Stimulated activated naive CD8-positive, alpha-beta T cell treated with anti-CD3 and anti-CD28 coated beads, Interleukin-15, amount 100 ng/mL, for 72 hours (primary cell): ENCODE data around the gene EPAS1.

ENCODE experiments used
- ATAC-seq: fragments of 150-1000 bp; cut with Tn5 transposase; 2 replicates; pipeline ENCODE4 v1.10.0; 2021; ENCODE audit warnings: mild to moderate bottlenecking, moderate library complexity
- DNase-seq, 2 donors: peaks; one replicate each; pipeline ENCODE4 v3.0.0; 2021 to 2022
- H3K27ac Mint-ChIP-seq, 2 donors: one replicate each; pipeline ENCODE4 v1.8.0; 2022; ENCODE audit warnings: mild to moderate bottlenecking in 2 of 2, mixed read lengths in 2 of 2, moderate library complexity in 2 of 2
- H3K27me3 Mint-ChIP-seq: one replicate; pipeline ENCODE4 v1.8.0; 2022; ENCODE audit warnings: mixed read lengths
- H3K4me1 Mint-ChIP-seq: one replicate; pipeline ENCODE4 v1.8.0; 2022; ENCODE audit warnings: mild to moderate bottlenecking, mixed read lengths
- H3K4me3 Mint-ChIP-seq, 2 donors: one replicate each; pipeline ENCODE4 v1.8.0; 2022; ENCODE audit warnings: mild to moderate bottlenecking in 2 of 2, mixed read lengths in 2 of 2, moderate library complexity in 1 of 2
- H3K9me3 Mint-ChIP-seq, 2 donors: one replicate each; pipeline ENCODE4 v1.8.0; 2022; ENCODE audit warnings: mixed read lengths in 2 of 2

EPAS1 gene

GRCh38 chr2:46267616-46268015, 29.6 kb upstream of the EPAS1 start:
- ATAC-seq: no peak
- H3K9me3 Mint-ChIP-seq: no peaks in the 10 kb centered on the region
- H3K27ac Mint-ChIP-seq: no peak overlapping the region
- DNase-seq: no peak
- no peak overlapping the region for H3K4me3 Mint-ChIP-seq
- H3K4me1 Mint-ChIP-seq: peaks cover 25% of the 10 kb centered on the region
- no peaks in the 10 kb centered on the region for H3K27me3 Mint-ChIP-seq

GRCh38 chr2:46268196-46268595, 29.0 kb upstream of the EPAS1 start:
- H3K27ac Mint-ChIP-seq: no peak overlapping the region
- DNase-seq: no peak
- H3K9me3 Mint-ChIP-seq: no peaks in the 10 kb centered on the region
- peaks cover 25% of the 10 kb centered on the region for H3K4me1 Mint-ChIP-seq
- H3K4me3 Mint-ChIP-seq: no peak overlapping the region
- no peak for ATAC-seq
- no peaks in the 10 kb centered on the region for H3K27me3 Mint-ChIP-seq

- no peak for DNase-seq
- Mint-ChIP-seq H3K27me3 (no peaks in the 10 kb centered on the region), H3K27ac (no peak overlapping the region), H3K9me3 (no peaks in the 10 kb centered on the region), H3K4me1 (peaks cover 25% of the 10 kb centered on the region), H3K4me3 (no peak overlapping the region)
- ATAC-seq: no peak
Measured at GRCh38 chr2:46269001-46269400, 28.2 kb upstream of the EPAS1 start.

- no peaks in the 10 kb centered on the region for H3K27me3 Mint-ChIP-seq
- DNase-seq: no peak
- H3K9me3 Mint-ChIP-seq: no peaks in the 10 kb centered on the region
- H3K4me3 Mint-ChIP-seq: no peak overlapping the region
- H3K27ac Mint-ChIP-seq: peak overlapping the region in 1 of 2 donors; percentile 86
- ATAC-seq: peak; percentile 85
- H3K4me1 Mint-ChIP-seq: peaks cover 25% of the 10 kb centered on the region
Measured at GRCh38 chr2:46269544-46270273, 27.5 kb upstream of the EPAS1 start.

- H3K27me3 Mint-ChIP-seq: no peaks in the 10 kb centered on the region
- DNase-seq (no peak), ATAC-seq (peak; percentile 80)
- no peaks in the 10 kb centered on the region for H3K9me3 Mint-ChIP-seq
- peak overlapping the region in 1 of 2 donors; percentile 86 for H3K27ac Mint-ChIP-seq
- peaks cover 29% of the 10 kb centered on the region for H3K4me1 Mint-ChIP-seq
- no peak overlapping the region for H3K4me3 Mint-ChIP-seq
Measured at GRCh38 chr2:46270384-46270783, 26.8 kb upstream of the EPAS1 start.

- peaks cover 45% of the 10 kb centered on the region for H3K4me1 Mint-ChIP-seq
Measured at GRCh38 chr2:46273225-46273863, 23.9 kb upstream of the EPAS1 start.

GRCh38 chr2:46273919-46274318, 23.3 kb upstream of the EPAS1 start:
- DNase-seq: no peak
- H3K27ac Mint-ChIP-seq: no peak overlapping the region
- peaks cover 9% of the 10 kb centered on the region for H3K27me3 Mint-ChIP-seq
- no peaks in the 10 kb centered on the region for H3K9me3 Mint-ChIP-seq
- H3K4me3 Mint-ChIP-seq: no peak overlapping the region
- peaks cover 39% of the 10 kb centered on the region for H3K4me1 Mint-ChIP-seq
- ATAC-seq: no peak

More at GRCh38 chr2:46273225-46273863, 23.9 kb upstream of the EPAS1 start:
- DNase-seq: no peak
- H3K27ac Mint-ChIP-seq: peak overlapping the region in 1 of 2 donors; percentile 69
- peaks cover 8% of the 10 kb centered on the region for H3K27me3 Mint-ChIP-seq
- H3K4me3 Mint-ChIP-seq: no peak overlapping the region
- H3K9me3 Mint-ChIP-seq: no peaks in the 10 kb centered on the region
- ATAC-seq: no peak

GRCh38 chr2:46274586-46274985, 22.6 kb upstream of the EPAS1 start:
- ATAC-seq (no peak), DNase-seq (no peak)
- Mint-ChIP-seq H3K27ac (no peak overlapping the region), H3K4me3 (no peak overlapping the region), H3K4me1 (peaks cover 36% of the 10 kb centered on the region), H3K27me3 (peaks cover 9% of the 10 kb centered on the region), H3K9me3 (no peaks in the 10 kb centered on the region)

GRCh38 chr2:46275995-46276394, 21.2 kb upstream of the EPAS1 start:
- DNase-seq (peak in 1 of 2 donors; percentile 45), ATAC-seq (peak; percentile 69)
- Mint-ChIP-seq H3K4me1 (peaks cover 22% of the 10 kb centered on the region), H3K27ac (peak overlapping the region; percentile 82 to 84), H3K4me3 (peak overlapping the region; percentile 64 to 73), H3K9me3 (no peaks in the 10 kb centered on the region), H3K27me3 (peaks cover 9% of the 10 kb centered on the region)

GRCh38 chr2:46276642-46277041, 20.6 kb upstream of the EPAS1 start:
- ATAC-seq (peak; percentile 24), DNase-seq (no peak)
- H3K27me3 Mint-ChIP-seq: peaks cover 9% of the 10 kb centered on the region
- no peak overlapping the region for H3K4me3 Mint-ChIP-seq
- H3K27ac Mint-ChIP-seq: peak overlapping the region in 1 of 2 donors; percentile 84
- H3K4me1 Mint-ChIP-seq: peaks cover 22% of the 10 kb centered on the region
- no peaks in the 10 kb centered on the region for H3K9me3 Mint-ChIP-seq

- Mint-ChIP-seq H3K9me3 (no peaks in the 10 kb centered on the region), H3K4me1 (peaks cover 22% of the 10 kb centered on the region), H3K4me3 (no peak overlapping the region), H3K27ac (no peak overlapping the region), H3K27me3 (peaks cover 14% of the 10 kb centered on the region)
- ATAC-seq (no peak), DNase-seq (no peak)
Measured at GRCh38 chr2:46277431-46278190, 19.6 kb upstream of the EPAS1 start.

- no peak for DNase-seq
- Mint-ChIP-seq H3K9me3 (no peaks in the 10 kb centered on the region), H3K4me3 (no peak overlapping the region), H3K27me3 (peaks cover 17% of the 10 kb centered on the region), H3K4me1 (peaks cover 22% of the 10 kb centered on the region), H3K27ac (no peak overlapping the region)
- ATAC-seq: no peak
Measured at GRCh38 chr2:46278952-46279351, 18.3 kb upstream of the EPAS1 start.

- DNase-seq (no peak), ATAC-seq (no peak)
- no peaks in the 10 kb centered on the region for H3K9me3 Mint-ChIP-seq
- peaks cover 17% of the 10 kb centered on the region for H3K27me3 Mint-ChIP-seq
- H3K4me1 Mint-ChIP-seq: peaks cover 4% of the 10 kb centered on the region
- no peak overlapping the region for H3K4me3 Mint-ChIP-seq
- no peak overlapping the region for H3K27ac Mint-ChIP-seq
Measured at GRCh38 chr2:46281939-46282338, 15.3 kb upstream of the EPAS1 start.

GRCh38 chr2:46283693-46284092, 13.5 kb upstream of the EPAS1 start:
- Mint-ChIP-seq H3K27ac (no peak overlapping the region), H3K9me3 (no peaks in the 10 kb centered on the region), H3K27me3 (peaks cover 8% of the 10 kb centered on the region), H3K4me3 (no peak overlapping the region), H3K4me1 (no peaks in the 10 kb centered on the region)
- DNase-seq (no peak), ATAC-seq (no peak)

GRCh38 chr2:46284260-46284659, 12.9 kb upstream of the EPAS1 start:
- Mint-ChIP-seq H3K9me3 (no peaks in the 10 kb centered on the region), H3K4me3 (no peak overlapping the region), H3K27me3 (peaks cover 8% of the 10 kb centered on the region), H3K27ac (no peak overlapping the region), H3K4me1 (no peaks in the 10 kb centered on the region)
- DNase-seq (no peak), ATAC-seq (no peak)

- Mint-ChIP-seq H3K27ac (no peak overlapping the region), H3K27me3 (peaks cover 8% of the 10 kb centered on the region), H3K9me3 (no peaks in the 10 kb centered on the region), H3K4me1 (no peaks in the 10 kb centered on the region), H3K4me3 (no peak overlapping the region)
- ATAC-seq (no peak), DNase-seq (no peak)
Measured at GRCh38 chr2:46284796-46285195, 12.4 kb upstream of the EPAS1 start.
